Central memory CD4-positive, alpha-beta T cell (primary cell): ENCODE measurements around the gene ZNF501.
A peak's percentile ranks its signal among the peaks of the same experiment; 100 is the strongest.

Source experiments
- DNase-seq: peaks from one replicate; pipeline ENCODE4 v3.0.0; 2022
- total RNA-seq, 3 experiments: gene quantifications; one replicate each; lab custom pipeline; 2026; lab: John Stamatoyannopoulos, UW

ZNF501 gene
- total RNA-seq = 2.1 to 6.0 (median 2.7) reads per million in 3 experiments

DNA sequence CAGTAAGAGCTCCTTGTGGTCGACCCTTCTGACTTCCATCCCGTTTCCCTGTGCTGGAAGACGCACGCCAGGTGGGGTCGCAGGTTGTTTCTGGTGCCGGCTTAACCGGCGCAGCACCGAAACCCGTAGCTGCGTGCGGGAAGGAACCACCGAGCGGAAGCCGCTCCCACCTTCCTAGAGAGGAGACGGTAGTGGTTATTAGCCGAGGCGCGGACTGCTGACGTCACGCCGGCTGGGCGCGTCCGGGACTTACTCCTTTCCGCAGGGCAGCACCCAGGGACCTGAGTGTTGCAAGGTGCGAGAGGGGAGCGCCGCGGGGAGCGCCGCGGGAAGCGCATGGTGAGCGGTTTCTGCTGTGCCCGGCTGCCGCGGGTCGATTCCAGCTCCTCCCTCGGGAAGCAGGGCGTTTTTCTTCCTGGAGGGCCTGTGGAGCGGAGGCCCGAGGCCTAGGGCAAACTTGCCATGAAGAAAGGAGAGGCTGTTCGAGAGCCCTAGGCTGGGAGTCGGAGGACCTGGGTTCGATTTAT lies at the start of gene ZNF501:
Gene ZNF501, plus strand, starts transcription at position 252 of the 527 bp plus-strand sequence. CDS start 4,787 bp downstream, outside the sequence.
- DNase-seq = peak; percentile 80

DNA sequence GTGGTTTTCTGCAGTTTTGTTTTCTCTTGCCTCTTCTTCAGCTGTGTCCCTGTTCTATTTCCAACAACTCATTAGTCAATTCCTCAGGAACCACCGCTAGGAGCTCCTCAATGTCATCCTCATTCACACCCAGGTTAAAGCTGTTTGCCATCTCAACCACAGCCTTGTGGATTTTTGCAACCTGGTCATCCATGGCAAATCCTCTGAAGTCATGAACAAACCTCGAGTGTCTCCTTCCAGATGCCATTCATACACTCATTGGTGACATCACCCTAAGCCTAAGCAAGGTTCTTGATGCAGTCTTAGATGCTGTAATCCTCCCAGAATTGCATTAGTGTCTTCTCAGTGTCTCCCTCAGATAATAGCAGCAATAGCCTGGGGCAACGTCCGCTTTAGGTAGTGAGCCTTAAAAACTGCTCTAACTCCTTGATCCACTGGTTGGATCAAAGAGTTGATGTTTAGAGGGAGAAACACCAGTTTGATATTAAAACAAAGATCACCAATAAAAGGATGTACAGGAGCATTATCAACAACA lies 48.4 kb upstream of the ZNF501 start:
- DNase-seq = no peak

DNA sequence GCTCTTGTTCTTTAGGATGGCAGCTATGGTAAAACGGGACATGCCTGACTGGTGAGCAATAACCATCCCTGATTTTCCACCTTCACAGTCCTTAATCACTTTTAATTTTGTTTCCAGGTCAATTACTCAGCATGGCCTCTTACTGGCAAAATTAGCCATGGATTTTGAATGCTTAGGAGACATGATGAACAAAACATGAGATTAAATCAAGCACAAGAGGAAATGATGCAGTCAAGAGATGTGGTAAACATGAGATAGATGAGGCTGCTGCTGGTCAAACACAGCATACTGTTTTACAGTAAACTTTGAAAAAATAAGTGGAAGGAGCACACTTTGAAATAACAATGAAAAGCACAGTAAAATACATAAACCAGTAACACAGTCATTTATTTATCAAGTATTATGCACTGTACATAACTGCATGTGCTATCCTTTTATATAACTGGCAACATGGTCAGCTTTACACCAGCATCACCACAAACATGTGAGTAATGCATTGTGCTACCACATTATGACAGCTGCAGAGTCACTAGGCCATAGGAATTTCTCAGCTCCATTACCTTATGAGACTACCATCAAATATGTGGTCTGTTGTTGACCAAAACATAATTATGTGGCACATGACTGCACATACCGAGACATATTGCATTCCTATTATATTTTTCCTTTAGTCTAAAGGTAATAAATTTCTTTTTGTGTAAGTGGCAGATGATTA lies 47.1 kb upstream of the ZNF501 start:
- no peak for DNase-seq

DNA sequence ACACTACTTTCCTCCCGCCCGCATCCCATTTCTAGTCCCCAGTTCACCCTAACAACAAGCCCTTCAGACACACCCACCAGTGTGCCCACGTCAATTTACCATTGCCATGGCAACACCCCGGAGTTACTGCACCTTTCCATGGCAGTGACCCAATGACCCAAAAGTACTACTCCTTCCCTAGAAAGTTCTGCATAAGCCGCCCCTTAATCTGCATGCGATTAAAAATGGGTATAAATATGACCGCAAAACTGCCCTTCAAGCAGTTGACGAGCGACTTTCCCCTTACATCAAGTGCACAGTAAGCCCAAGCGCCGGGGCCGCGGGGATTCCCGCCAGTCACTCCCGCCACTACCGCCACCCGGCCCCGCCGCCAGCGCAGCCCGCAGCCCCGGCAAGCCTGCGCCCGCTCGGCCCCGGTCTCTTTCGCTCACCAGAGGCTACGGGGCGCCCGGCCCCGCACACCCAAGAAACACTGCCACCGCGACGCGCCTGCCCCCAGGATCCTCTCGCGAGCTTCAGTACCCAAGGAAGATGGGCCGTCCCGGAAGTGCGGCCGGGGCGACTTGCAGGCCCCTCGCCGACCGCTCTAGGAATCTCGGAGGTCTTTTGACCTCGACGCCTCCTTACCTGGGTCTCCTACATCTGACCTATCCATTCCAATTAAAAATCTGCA lies 44.2 kb upstream of the ZNF501 start:
- DNase-seq = peak; percentile 17

DNA sequence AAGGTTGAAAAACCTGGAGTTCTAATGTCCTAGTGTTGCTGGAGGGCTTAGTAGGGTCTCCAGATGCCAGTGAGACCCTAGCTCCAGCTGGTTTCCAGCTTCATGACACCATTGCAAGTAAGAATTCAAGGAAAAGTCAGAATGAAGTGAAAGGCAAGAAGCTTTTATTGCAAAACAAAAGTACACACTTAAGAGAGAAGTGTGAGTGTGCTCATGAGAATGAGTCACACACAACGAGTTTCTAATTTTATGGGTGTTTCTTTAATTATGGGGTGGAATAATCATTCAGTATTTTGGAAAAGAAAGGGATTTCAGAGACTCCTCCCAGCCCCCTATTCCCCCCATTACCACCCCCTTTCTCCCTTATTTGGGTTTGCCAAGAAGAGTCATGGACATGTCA lies 41.5 kb upstream of the ZNF501 start:
- DNase-seq = no peak

DNA sequence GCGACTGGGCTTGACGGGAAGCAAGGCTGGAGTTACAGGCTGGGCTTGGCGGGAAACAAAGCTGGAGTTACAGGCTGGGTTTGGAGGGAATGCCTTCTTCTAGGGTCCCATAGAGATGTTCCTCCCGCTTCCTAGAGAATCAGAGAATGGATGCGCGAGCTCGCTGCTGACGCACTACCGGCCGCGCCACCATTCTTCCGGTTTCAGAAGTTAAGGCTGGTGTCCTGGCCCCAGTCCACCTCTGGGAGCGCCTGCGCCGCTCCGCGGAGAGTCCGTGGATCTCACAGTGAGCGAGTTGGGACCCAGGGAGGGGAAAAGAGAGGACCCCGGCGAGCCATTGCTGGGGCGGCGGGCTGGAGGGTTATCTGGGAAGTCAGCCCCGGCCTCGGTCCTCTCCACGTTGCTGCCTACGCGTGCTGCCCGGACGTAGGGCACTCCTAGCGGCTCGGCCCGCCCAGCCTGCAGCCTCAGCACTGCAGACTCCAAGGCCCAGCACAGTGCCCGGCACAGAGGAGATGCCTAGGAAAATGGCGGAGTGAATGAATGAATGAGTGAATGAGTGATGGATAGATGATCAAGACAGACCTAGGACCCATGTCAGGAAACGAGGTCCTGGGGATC lies 16.9 kb upstream of the ZNF501 start, which contains the start of gene ZNF502:
Gene ZNF502, plus strand, starts transcription at position 206 of the 621 bp plus-strand sequence. CDS start 7,602 bp downstream, outside the sequence.
- DNase-seq = peak; percentile 31

DNA sequence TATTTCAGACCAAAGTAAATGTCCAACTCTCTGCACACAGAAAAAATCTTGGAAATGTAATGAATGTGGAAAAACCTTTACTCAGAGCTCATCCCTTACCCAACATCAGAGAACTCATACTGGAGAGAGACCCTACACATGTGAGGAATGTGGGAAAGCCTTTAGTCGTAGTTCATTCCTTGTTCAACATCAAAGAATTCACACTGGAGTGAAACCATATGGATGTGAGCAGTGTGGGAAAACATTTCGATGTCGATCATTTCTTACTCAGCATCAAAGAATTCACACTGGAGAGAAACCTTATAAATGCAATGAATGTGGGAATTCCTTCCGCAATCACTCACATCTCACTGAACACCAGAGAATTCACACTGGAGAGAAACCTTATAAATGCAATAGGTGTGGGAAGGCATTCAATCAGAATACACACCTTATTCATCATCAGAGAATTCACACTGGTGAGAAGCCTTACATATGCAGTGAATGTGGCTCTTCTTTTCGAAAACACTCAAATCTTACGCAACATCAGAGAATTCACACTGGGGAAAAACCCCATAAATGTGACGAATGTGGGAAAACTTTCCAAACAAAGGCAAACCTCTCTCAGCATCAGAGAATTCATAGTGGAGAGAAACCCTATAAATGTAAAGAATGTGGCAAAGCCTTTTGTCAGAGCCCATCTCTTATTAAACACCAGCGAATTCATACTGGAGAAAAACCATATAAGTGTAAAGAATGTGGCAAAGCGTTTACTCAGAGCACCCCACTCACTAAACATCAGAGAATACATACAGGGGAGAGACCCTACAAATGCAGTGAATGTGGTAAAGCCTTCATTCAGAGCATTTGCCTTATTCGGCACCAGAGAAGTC lies 8.0 kb upstream of the ZNF501 start:
- no peak for DNase-seq

DNA sequence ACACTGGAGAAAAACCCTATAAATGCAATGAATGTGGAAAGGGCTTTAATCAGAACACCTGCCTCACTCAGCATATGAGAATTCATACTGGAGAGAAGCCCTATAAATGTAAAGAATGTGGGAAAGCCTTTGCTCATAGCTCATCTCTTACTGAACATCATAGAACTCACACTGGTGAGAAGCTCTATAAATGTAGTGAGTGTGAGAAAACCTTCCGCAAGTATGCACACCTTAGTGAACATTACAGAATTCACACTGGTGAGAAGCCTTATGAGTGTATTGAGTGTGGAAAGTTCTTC lies 7.4 kb upstream of the ZNF501 start:
- DNase-seq = no peak

DNA sequence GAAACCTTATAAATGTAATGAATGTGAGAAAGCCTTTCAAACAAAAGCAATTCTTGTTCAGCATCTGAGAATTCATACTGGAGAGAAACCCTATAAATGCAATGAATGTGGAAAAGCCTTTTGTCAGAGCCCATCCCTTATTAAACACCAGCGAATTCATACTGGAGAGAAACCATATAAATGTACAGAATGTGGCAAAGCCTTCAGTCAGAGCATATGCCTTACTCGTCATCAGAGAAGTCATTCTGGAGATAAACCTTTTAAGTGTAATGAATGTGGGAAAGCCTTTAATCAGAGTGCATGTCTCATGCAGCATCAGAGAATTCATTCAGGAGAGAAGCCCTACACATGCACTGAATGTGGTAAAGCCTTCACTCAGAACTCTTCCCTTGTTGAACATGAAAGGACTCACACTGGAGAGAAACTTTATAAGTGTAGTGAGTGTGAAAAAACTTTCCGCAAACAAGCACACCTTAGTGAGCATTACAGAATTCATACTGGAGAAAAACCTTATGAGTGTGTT lies 5.3 kb downstream of the ZNF501 start:
- DNase-seq = no peak

DNA sequence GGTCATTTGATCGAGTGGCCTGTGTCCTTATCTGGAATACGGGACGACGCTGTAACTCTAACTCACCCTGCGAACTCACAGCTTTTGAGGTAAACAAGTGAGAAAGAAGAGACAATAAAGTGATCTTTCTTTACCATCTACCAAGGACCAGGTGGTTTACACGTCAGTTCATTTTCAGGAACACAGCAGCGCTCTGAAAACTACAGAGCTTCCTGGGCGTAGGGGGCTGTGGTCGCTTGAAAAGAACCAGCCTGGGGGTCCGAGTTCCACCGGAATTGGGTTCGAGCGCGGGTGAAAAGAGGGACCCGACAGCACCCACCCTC lies 31.6 kb downstream of the ZNF501 start:
- DNase-seq = no peak

DNA sequence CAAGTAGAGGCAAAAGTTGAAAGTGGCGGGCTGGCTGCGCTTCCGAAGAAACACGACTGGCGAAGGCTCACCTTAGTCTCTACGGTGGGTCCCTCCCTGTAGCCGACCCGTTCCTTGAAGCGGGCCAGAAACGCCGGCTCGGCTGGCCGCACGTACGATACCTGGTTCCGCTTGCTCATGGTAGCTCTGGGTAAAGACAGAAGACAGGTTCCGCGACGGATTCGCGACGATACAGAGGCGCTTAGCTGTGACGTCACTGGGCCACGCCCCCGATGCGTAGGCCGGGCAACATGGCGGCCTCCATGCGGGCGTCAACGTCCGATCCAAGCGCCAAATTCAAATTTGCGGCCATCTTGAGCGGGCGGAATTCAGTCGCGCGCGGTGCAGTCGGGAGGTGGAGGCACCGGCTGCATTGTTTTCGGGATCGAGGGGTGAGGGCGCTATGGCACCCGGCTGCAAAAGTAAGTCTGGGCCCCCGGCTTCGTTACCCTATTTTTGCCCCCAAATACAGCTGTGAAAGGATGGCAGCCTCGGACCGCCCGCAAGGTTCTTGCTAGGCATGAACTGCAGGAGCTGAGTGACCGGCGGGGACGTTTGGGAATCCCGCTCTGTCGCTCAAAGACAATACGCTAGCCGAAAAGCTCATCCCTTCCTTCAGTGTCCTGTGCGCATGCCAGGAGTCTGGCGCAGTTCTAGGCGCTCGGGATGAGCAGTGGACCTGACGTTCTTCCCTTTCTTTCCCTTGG lies 32.2 kb downstream of the ZNF501 start, which contains the start of the genes KIAA1143 and KIF15:
Gene KIAA1143, minus strand, starts transcription at position 196 of the 746 bp plus-strand sequence. Its CDS starts 17 bp downstream, at position 179.
Gene KIF15, plus strand, starts transcription at position 371 of the 746 bp plus-strand sequence. Its CDS starts 72 bp downstream, at position 443.
- peak; percentile 95 for DNase-seq

DNA sequence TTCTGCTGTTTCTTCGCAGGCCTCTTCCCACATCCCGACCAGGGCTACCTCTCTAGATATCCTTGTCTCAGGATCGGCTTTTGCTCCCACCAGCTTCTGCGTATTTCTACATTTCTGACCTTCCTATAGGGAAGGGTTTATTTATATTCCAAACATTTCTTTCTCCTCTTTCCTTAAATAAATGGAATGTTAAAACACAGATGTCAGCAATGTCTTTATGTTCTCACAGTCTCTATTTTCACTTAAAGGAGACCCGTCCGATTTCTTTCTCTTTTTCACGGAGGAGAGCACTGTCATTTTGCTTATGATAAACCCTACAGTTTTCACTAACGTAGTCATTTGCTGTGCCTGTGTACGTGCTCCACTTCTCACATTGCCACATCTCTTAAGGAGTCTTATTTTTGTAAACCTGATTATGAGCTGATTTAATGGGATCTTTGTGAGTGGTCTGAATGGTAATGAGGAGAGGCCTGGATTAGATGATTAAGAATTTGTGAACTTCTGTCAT lies 32.8 kb downstream of the ZNF501 start:
- DNase-seq = no peak

DNA sequence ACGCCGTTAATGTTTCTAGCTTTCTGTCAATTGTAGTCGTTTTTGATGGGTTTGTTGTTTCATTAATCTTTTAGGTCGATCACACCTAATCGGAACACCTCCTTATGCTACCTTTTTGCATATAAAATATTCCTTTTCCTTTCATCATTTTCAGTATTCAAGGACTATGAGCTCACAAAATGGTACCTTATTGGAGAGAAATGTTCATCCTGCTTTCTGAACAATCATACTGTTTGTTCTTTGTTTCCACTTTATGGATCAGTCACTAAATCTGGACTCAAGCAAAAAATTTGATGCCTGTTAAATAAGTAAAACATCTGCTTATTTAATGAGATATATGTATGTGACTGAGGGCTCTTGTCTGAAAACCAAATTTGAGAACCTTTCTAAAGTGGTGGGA lies 33.3 kb downstream of the ZNF501 start:
- DNase-seq = no peak

DNA sequence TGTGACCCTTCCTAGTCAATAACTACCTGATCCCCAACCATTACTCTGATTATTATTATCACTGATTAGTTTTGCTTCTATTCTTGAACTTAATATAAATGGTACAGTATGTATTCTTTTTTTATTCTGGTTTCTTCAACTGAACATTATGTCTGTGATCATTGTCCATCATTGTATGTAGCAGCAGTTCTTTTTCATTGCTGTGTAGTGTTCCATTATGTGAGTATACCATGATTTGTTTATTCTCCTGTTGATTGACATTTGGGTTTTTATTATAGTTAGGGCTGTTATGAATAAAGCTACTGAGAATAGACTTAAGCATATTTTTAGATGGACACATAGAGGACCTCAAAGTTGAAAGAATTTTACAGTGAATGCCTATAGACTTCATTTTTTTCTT lies 34.8 kb downstream of the ZNF501 start:
- DNase-seq = no peak

DNA sequence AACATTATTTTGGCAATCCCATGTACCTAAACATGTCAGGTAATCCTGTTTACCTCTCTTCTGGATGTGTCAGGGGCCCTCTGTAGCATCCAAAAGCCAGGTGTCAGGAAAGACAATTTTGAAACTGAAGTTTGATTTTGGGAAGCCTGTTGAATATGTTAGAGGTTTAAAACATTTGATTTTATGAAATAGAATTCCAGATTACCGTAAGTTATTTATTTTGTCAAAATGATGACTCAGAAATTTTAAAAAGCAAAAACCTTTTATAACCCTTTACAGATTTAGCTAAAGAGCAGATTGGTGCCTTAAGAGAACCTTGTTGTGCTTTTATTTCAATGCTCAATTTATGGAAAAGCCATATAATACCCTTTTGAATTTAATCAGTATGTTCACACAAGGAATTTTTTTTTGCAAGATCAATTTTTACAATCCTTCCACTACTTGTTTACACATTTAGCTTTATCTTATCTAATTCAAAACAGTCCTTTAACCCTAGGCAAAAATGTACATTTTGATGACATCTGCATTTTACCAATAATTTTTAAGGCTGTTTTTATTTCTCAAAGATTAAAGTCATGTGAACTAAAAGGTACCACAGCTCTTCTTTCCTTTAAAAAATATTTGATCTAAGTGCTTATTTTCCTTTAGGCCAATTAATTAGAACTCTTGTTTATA lies 42.1 kb downstream of the ZNF501 start:
- no peak for DNase-seq

DNA sequence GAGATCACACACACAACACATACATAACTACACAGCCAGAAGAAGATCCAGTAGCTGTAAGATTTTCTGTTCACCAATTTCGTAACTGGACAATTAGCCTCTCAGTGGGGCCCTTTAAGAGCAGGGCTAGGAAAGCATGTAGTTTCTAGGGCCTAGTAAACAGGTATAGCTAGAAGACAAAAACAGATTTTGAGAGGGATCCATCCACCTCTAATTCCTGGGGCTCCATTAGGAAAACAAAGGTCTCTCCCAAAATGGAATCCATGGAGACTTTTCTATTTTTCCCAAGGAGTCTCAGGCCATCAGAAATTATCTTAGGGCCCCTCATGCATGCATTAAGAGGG lies 42.6 kb downstream of the ZNF501 start:
- no peak for DNase-seq

DNA sequence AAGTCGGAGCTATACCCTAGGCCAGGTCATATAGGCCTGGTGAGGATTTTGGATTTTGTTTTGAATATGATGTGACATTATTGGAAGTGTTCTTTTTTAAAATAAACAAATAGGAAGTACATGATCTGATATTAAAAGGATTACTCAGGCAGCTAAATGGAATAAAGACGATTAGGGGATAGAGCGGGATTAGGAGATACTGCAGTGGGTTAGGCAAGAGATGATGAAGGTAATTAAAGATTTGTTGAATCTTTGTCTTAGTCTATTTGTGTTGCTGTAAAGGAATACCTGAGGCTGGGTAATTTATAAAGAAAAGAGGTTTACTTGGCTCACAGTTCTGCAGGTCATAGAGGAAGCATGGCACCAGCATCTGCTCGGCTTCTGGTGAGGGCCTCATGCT lies 53.5 kb downstream of the ZNF501 start:
- no peak for DNase-seq
